Thyroid gland (tissue), 4 donors: ENCODE data around the gene PTDSS2. TPM values are rescaled to one million over a fixed set of nuclear protein-coding genes. Genes with fewer than 3 reads are reported as not detected.

ENCODE experiments used
- DNase-seq, 2 donors: peaks; one replicate each; pipeline ENCODE4 v3.0.0-alpha.2; 2019
- H3K27ac ChIP-seq, 3 donors: fragments of 200-600 bp; sonication (generic); 1 replicate in 2 of 3; 2 replicates in 1 of 3; pipeline ENCODE4 v1.5.1; 2016 to 2019; ENCODE audit warnings: mild to moderate bottlenecking in 1 of 3, moderate library complexity in 1 of 3
- H3K27me3 ChIP-seq: fragments of 200-600 bp; sonication (generic); one replicate; pipeline ENCODE4 v1.5.1; 2019
- H3K36me3 ChIP-seq, 2 donors: fragments of 200-600 bp; sonication (generic); one replicate each; pipeline ENCODE4 v1.5.1; 2016 to 2019
- H3K4me1 ChIP-seq, 2 donors: fragments of 200-600 bp; sonication (generic); one replicate each; pipeline ENCODE4 v1.5.1; 2017 to 2019
- H3K4me3 ChIP-seq, 3 donors: fragments of 200-600 bp; sonication (generic); replicated peaks in 1 of 3; 1 replicate in 2 of 3; 2 replicates in 1 of 3; pipeline ENCODE4 v1.5.1; 2016; ENCODE audit warnings: mild to moderate bottlenecking in 1 of 3
- H3K9me3 ChIP-seq: fragments of 200-600 bp; sonication (generic); one replicate; pipeline ENCODE4 v1.5.1; 2017
- POLR2A ChIP-seq, 2 donors: fragments of 450-650 bp; IDR thresholded peaks; one replicate each; pipeline ENCODE4 v1.6.1; 2017; ENCODE audit warnings: antibody characterized with exemption in 2 of 2, mild to moderate bottlenecking in 2 of 2, moderate library complexity in 1 of 2
- WGBS, 2 donors: methylation state at CpG; one replicate each; pipeline ENCODE4 v1.1.5; 2017; 5-methylcytosine and 5-hydroxymethylcytosine counted together
- intact Hi-C: fragments of 100-400 bp; cut with DNase I; formaldehyde crosslinking; loops from one replicate; pipeline ENCODE4 v1.15.1; 2023
- total RNA-seq, 4 donors: library from RNA; depleted of rRNA; stranded (reverse); fragments of >200 nt; gene quantifications; one replicate each; pipeline ENCODE4 v1.2.3, GENCODE V29; 2016
- TF ChIP-seq, protein P1 (sequence below), 6 experiments: fragments of 200-600 bp in 3 of 6; fragments of 450-650 bp in 3 of 6; sonication (generic) in 3 of 6; IDR thresholded peaks; one replicate each; pipeline ENCODE4 v1.5.1; 2016 to 2019; ENCODE audit warnings: antibody characterized with exemption in 6 of 6, mild to moderate bottlenecking in 2 of 6, inconsistent platforms in 1 of 6, moderate library complexity in 1 of 6

Gene PTDSS2
- total RNA-seq, 4 donors from 2014 or later, result 40.8 to 69.9 (median 41.7) TPM

- Histone ChIP-seq H3K36me3 (no peaks in the 10 kb centered on the region), H3K4me1 (no peaks in the 10 kb centered on the region), H3K4me3 (no peak overlapping the region), H3K27me3 (no peaks in the 10 kb centered on the region), H3K27ac (no peak overlapping the region), H3K9me3 (no peaks in the 10 kb centered on the region)
- intact Hi-C loops, result no loop called here
- no peak for DNase-seq
- TF ChIP-seq, protein P1, sequence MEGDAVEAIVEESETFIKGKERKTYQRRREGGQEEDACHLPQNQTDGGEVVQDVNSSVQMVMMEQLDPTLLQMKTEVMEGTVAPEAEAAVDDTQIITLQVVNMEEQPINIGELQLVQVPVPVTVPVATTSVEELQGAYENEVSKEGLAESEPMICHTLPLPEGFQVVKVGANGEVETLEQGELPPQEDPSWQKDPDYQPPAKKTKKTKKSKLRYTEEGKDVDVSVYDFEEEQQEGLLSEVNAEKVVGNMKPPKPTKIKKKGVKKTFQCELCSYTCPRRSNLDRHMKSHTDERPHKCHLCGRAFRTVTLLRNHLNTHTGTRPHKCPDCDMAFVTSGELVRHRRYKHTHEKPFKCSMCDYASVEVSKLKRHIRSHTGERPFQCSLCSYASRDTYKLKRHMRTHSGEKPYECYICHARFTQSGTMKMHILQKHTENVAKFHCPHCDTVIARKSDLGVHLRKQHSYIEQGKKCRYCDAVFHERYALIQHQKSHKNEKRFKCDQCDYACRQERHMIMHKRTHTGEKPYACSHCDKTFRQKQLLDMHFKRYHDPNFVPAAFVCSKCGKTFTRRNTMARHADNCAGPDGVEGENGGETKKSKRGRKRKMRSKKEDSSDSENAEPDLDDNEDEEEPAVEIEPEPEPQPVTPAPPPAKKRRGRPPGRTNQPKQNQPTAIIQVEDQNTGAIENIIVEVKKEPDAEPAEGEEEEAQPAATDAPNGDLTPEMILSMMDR (IDR thresholded peaks at IDR 0.05), result no peak
- no peak for TF ChIP-seq POLR2A (IDR thresholded peaks at IDR 0.05)
- 93 to 99% methylated on average over 8 to 13 of the region's 13 CpGs for WGBS, 2 donors
Observed at GRCh38 chr11:479311-479710, 29.2 kb downstream of the PTDSS2 start.

DNA sequence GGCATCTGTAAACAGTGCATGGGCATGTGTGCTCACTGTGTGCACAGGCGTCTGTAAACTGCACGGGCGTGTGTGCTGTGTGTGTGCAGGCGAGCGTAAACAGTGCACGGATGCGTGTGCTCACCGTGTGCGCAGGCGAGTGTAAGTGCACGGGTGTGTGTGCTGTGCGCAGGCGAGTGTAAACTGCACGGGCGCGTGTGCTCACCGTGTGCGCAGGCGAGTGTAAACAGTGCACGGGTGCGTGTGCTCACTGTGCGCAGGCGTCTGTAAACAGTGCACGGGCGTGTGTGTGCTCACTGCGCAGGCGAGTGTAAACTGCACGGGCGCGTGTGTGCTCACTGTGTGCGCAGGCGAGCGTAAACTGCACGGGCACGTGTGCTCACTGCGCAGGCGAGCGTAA lies 34.5 kb downstream of the PTDSS2 start:
- TF ChIP-seq POLR2A (IDR thresholded peaks at IDR 0.05), result no peak
- TF ChIP-seq, protein P1 (IDR thresholded peaks at IDR 0.05), result no peak
- Histone ChIP-seq H3K27ac (no peak overlapping the region), H3K4me1 (no peaks in the 10 kb centered on the region), H3K36me3 (peaks cover 0 to 1% of the 10 kb centered on the region in 2 donors), H3K9me3 (no peaks in the 10 kb centered on the region), H3K4me3 (no peak overlapping the region), H3K27me3 (no peaks in the 10 kb centered on the region)
- 95 to 96% methylated on average over 37 to 38 of the region's 38 CpGs for WGBS, 2 donors
- intact Hi-C loops, result no loop called here
- no peak for DNase-seq

DNA sequence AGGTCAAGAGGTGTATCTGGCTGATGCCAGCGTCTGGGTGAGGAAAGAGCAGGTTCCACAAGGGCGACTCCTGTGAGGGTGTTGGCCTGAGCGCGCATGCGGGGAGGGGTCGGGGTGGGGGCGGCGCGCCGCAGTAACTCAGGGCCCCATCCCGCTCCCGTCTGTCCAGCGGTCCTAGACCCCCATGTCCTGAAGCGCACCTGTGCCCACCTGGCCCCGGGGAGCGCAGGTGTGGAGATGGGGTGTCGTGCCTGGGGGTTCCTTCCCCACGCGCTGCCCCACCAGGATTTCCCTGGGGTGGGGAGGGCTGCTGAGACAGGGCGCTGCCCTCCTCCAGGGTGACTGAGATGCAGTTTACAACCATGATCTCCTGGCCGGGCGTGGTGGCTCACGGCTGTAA lies 36.1 kb downstream of the PTDSS2 start:
- no peaks in the 10 kb centered on the region for H3K4me1 ChIP-seq
- H3K27me3 ChIP-seq, result no peaks in the 10 kb centered on the region
- no peak overlapping the region for H3K27ac ChIP-seq
- no peak for DNase-seq
- 93 to 95% methylated on average over 20 to 23 of the region's 23 CpGs for WGBS, 2 donors
- TF ChIP-seq POLR2A (IDR thresholded peaks at IDR 0.05), result no peak
- TF ChIP-seq, protein P1 (IDR thresholded peaks at IDR 0.05), result no peak
- peaks cover 4 to 10% of the 10 kb centered on the region in 2 donors for H3K36me3 ChIP-seq
- H3K9me3 ChIP-seq, result no peaks in the 10 kb centered on the region
- H3K4me3 ChIP-seq, result no peak overlapping the region
- intact Hi-C loops, result no loop called here

GRCh38 chr11:487571-488021 lies 37.5 kb downstream of the PTDSS2 start:
- no peaks in the 10 kb centered on the region for H3K27me3 ChIP-seq
- peaks cover 4 to 10% of the 10 kb centered on the region in 2 donors for H3K36me3 ChIP-seq
- 100% methylated on average over 1 of the region's 22 CpGs; no CpG with 5 or more reads in 1 of the 2 donors for WGBS, 2 donors
- intact Hi-C loops, result no loop called here
- no peak overlapping the region for H3K27ac ChIP-seq
- DNase-seq, result no peak
- no peaks in the 10 kb centered on the region for H3K9me3 ChIP-seq
- H3K4me1 ChIP-seq, result peaks cover 0 to 2% of the 10 kb centered on the region in 2 donors
- TF ChIP-seq, protein P1 (IDR thresholded peaks at IDR 0.05), result no peak
- no peak for TF ChIP-seq POLR2A (IDR thresholded peaks at IDR 0.05)
- no peak overlapping the region for H3K4me3 ChIP-seq

DNA sequence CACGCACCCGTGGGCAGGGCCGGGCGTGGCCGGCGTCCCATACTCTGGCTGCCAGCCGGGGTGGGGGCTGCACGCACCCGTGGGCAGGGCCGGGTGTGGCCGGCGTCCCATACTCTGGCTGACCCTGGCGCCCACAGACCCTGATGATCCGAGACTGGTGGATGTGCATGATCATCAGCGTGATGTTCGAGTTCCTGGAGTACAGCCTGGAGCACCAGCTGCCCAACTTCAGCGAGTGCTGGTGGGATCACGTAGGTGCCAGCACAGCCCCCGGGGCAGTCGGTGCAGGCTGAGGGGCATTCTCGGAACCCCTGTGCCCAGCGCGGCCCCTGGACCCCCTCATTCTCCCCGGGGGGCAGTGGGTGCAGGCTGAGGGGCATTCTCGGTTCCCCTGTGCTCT lies 38.0 kb downstream of the PTDSS2 start:
- 93 to 98% methylated on average over 8 to 13 of the region's 25 CpGs for WGBS, 2 donors
- TF ChIP-seq, protein P1 (IDR thresholded peaks at IDR 0.05), result no peak
- TF ChIP-seq POLR2A (IDR thresholded peaks at IDR 0.05), result no peak
- Histone ChIP-seq H3K36me3 (peaks cover 4 to 10% of the 10 kb centered on the region in 2 donors), H3K4me3 (no peak overlapping the region), H3K4me1 (peaks cover 0 to 3% of the 10 kb centered on the region in 2 donors), H3K9me3 (no peaks in the 10 kb centered on the region), H3K27me3 (no peaks in the 10 kb centered on the region), H3K27ac (no peak overlapping the region)
- DNase-seq, result no peak
- intact Hi-C loops, result no loop called here
